Neural cell (in vitro differentiated cells): ENCODE data around the gene IL12RB2. TPM values are rescaled to one million over a fixed set of nuclear protein-coding genes. Genes with fewer than 3 reads are reported as not detected.

ENCODE experiments used
- H2AFZ ChIP-seq: fragments of 200-600, 300-800 bp; sonication (generic), shearing (Covaris generic); 2 replicates; pipeline ENCODE4 v1.6.0; 2014; ENCODE audit warnings: low read depth, mild to moderate bottlenecking, antibody characterized with exemption, low read length, moderate library complexity
- H3F3A ChIP-seq: fragments of 200-600 bp; shearing (Covaris generic); 2 replicates; pipeline ENCODE4 v1.6.1; 2016; ENCODE audit warnings: mild to moderate bottlenecking, moderate library complexity, mixed read lengths, antibody characterized with exemption, low read length; ENCODE audit not compliant: insufficient read depth, poor library complexity, severe bottlenecking
- H3K27ac ChIP-seq: fragments of 200-600, 300-800 bp; sonication (generic), shearing (Covaris generic); 2 replicates; pipeline ENCODE4 v1.5.1; 2014; ENCODE audit warnings: mild to moderate bottlenecking, low read length, moderate library complexity
- H3K27me3 ChIP-seq: fragments of 300-800, 200-600 bp; sonication (generic), shearing (Covaris generic); 2 replicates; pipeline ENCODE4 v1.6.0; 2014; ENCODE audit warnings: mild to moderate bottlenecking, low read depth, low read length, moderate library complexity; ENCODE audit not compliant: insufficient read depth
- H3K36me3 ChIP-seq: fragments of 300-800, 200-600 bp; sonication (generic), shearing (Covaris generic); 2 replicates; pipeline ENCODE4 v1.5.1; 2014; ENCODE audit warnings: mild to moderate bottlenecking, antibody characterized with exemption, low read length, moderate library complexity; ENCODE audit not compliant: insufficient read depth
- H3K4me2 ChIP-seq: fragments of 300-800, 200-600 bp; sonication (generic), shearing (Covaris generic); 2 replicates; pipeline ENCODE4 v1.6.0; 2014; ENCODE audit warnings: mild to moderate bottlenecking, low read length
- H3K4me3 ChIP-seq: fragments of 300-800, 200-600 bp; sonication (generic), shearing (Covaris generic); 2 replicates; pipeline ENCODE4 v1.5.1; 2014; ENCODE audit warnings: mild to moderate bottlenecking, low read length, moderate library complexity
- H3K79me2 ChIP-seq: fragments of 200-600 bp; shearing (Covaris generic); replicated peaks from 2 replicates; pipeline ENCODE4 v1.6.0; 2014; ENCODE audit warnings: mild to moderate bottlenecking, low read length, moderate library complexity; ENCODE audit not compliant: insufficient read depth
- H3K9ac ChIP-seq: fragments of 300-800, 200-600 bp; sonication (generic), shearing (Covaris generic); 2 replicates; pipeline ENCODE4 v1.6.1; 2016; ENCODE audit warnings: mild to moderate bottlenecking, low read length, mixed read lengths
- H3K9me2 ChIP-seq: fragments of 200-600 bp; shearing (Covaris generic); 2 replicates; pipeline ENCODE4 v1.6.1; 2016; ENCODE audit warnings: mild to moderate bottlenecking, low read length, mixed read lengths; ENCODE audit not compliant: insufficient read depth
- H3K9me3 ChIP-seq: fragments of 200-600, 300-800 bp; sonication (generic), shearing (Covaris generic); 2 replicates; pipeline ENCODE4 v1.6.1; 2016; ENCODE audit warnings: mild to moderate bottlenecking, mixed run types, low read length, moderate library complexity, mixed read lengths
- H4K20me1 ChIP-seq: fragments of 200-600 bp; shearing (Covaris generic); 2 replicates; pipeline ENCODE4 v1.6.1; 2016; ENCODE audit warnings: mild to moderate bottlenecking, mixed run types; ENCODE audit not compliant: insufficient read depth
- CTCF ChIP-seq: fragments of 450-650 bp; IDR thresholded peaks from 2 replicates; pipeline ENCODE4 v1.5.1; 2014; ENCODE audit warnings: antibody characterized with exemption, mild to moderate bottlenecking, moderate library complexity; ENCODE audit not compliant: poor library complexity, severe bottlenecking
- EP300 ChIP-seq: fragments of 450-650 bp; conservative IDR thresholded peaks from 2 replicates; pipeline ENCODE4 v1.6.1; 2014; ENCODE audit warnings: antibody characterized with exemption, mild to moderate bottlenecking, moderate library complexity; ENCODE audit not compliant: poor library complexity, severe bottlenecking
- EZH2 ChIP-seq: fragments of 200-600, 300-800 bp; shearing (Covaris generic), sonication (generic); IDR thresholded peaks from 2 replicates; pipeline ENCODE4 v1.6.1; 2014; ENCODE audit warnings: antibody characterized with exemption, low read length, borderline replicate concordance, mild to moderate bottlenecking; ENCODE audit not compliant: insufficient read depth, poor library complexity, severe bottlenecking
- MXI1 ChIP-seq: fragments of 450-650 bp; conservative IDR thresholded peaks from 2 replicates; pipeline ENCODE4 v1.6.1; 2014; ENCODE audit warnings: antibody characterized with exemption, mild to moderate bottlenecking; ENCODE audit not compliant: poor library complexity, severe bottlenecking
- RAD21 ChIP-seq: fragments of 450-650 bp; conservative IDR thresholded peaks from 2 replicates; pipeline ENCODE4 v1.6.1; 2014; ENCODE audit warnings: antibody characterized with exemption, mild to moderate bottlenecking, moderate library complexity
- REST ChIP-seq: IDR thresholded peaks from 2 replicates; pipeline ENCODE4 v1.6.1; 2012; ENCODE audit warnings: borderline replicate concordance
- SMC3 ChIP-seq: fragments of 450-650 bp; conservative IDR thresholded peaks from 2 replicates; pipeline ENCODE4 v1.6.1; 2014; ENCODE audit warnings: antibody characterized with exemption, mild to moderate bottlenecking, moderate library complexity; ENCODE audit not compliant: poor library complexity
- TAF1 ChIP-seq: IDR thresholded peaks from 2 replicates; pipeline ENCODE4 v1.6.1; 2012; ENCODE audit warnings: low read depth
- polyA plus RNA-seq: library from polyadenylated mRNA; depleted of rRNA; stranded (reverse); fragments of >200 nt; gene quantifications from 2 replicates; pipeline ENCODE4 v1.2.3, GENCODE V29; 2014

The IL12RB2 gene
- polyA plus RNA-seq, 1 donor from 2014 or later, result not detected

GRCh38 chr1:67381154-67381553 is 73.5 kb downstream of the IL12RB2 start:
- H3K9me3 ChIP-seq, result peaks cover 7% of the 10 kb centered on the region
- TF ChIP-seq RAD21 (no peak), EP300 (no peak), CTCF (no peak), TAF1 (no peak), REST (no peak), MXI1 (no peak), EZH2 (no peak)
- no peaks in the 10 kb centered on the region for H3K79me2 ChIP-seq
- no peaks in the 10 kb centered on the region for H4K20me1 ChIP-seq
- H3K9me2 ChIP-seq, result no peaks in the 10 kb centered on the region
- no peak overlapping the region for H3K27ac ChIP-seq
- no peaks in the 10 kb centered on the region for H3K36me3 ChIP-seq
- no peak overlapping the region for H3K9ac ChIP-seq
- H3K27me3 ChIP-seq, result no peaks in the 10 kb centered on the region
- no peak overlapping the region for H3K4me3 ChIP-seq
- H3F3A ChIP-seq, result no peaks in the 10 kb centered on the region
- no peak overlapping the region for H2AFZ ChIP-seq
- H3K4me2 ChIP-seq, result no peak overlapping the region

GRCh38 chr1:67382292-67382691 is 74.6 kb downstream of the IL12RB2 start:
- H3K9me3 ChIP-seq, result peaks cover 7% of the 10 kb centered on the region
- H3K4me3 ChIP-seq, result no peak overlapping the region
- no peaks in the 10 kb centered on the region for H3K79me2 ChIP-seq
- H3K27ac ChIP-seq, result no peak overlapping the region
- no peaks in the 10 kb centered on the region for H3K27me3 ChIP-seq
- H4K20me1 ChIP-seq, result no peaks in the 10 kb centered on the region
- H3K36me3 ChIP-seq, result no peaks in the 10 kb centered on the region
- no peak overlapping the region for H2AFZ ChIP-seq
- no peak for TF ChIP-seq TAF1
- no peak for TF ChIP-seq EP300
- TF ChIP-seq REST, result no peak
- TF ChIP-seq EZH2, result no peak
- TF ChIP-seq SMC3, result no peak
- H3K9me2 ChIP-seq, result no peaks in the 10 kb centered on the region
- H3F3A ChIP-seq, result no peaks in the 10 kb centered on the region
- no peak overlapping the region for H3K4me2 ChIP-seq
- no peak overlapping the region for H3K9ac ChIP-seq
